ENCODE data around the gene ITLN2.
"Not testable (repeated sequence)": the region's sequence is repeated elsewhere in the genome, so short reads cannot be mapped to it uniquely, and the experiment has no call there.

ITLN2 gene

DNA sequence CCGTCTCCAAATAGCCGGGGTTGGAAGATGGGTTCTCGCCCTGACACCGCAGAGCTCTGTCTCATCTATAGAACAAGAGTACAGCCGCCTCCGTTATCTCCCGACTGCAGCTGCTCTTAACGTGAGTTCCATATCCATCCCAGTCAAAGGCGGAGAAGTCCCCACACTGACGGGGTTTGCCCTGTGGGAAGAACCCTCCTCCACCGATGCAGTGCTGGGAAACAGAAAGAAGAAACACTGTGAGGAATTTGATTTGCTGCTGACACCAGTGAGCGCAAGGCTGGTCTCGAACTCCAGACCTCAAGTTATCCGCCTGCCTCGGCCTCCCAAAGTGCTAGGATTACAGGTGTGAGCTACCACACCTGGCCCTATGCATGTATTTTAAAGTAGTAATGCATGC, 9.5 kb downstream of the ITLN2 start:
- CTCF ChIA-PET: interaction anchor here (0.7 to 1.8 kb wide), 3 partner anchors 9 to 263 kb away, joined by 3 to 6 read pairs (median 4); partner anchors contain the start of gene ITLN2
- no peaks in the 10 kb centered on the region for H3K36me3 ChIP-seq (ENCODE audit: control insufficient read depth in 2 of 2, insufficient read depth in 1 of 2, low read length in 2 of 2)
- H3K4me1 ChIP-seq (ENCODE audit: control insufficient read depth, insufficient read depth, low read length): no peaks in the 10 kb centered on the region
- TF ChIP-seq HOXD13 (CRISPR knock-in tag; IDR thresholded peaks at IDR 0.05; ENCODE audit: borderline replicate concordance) (no peak), ZNF777 (tag by site-specific recombination; IDR thresholded peaks at IDR 0.05; ENCODE audit: borderline replicate concordance) (no peak), ZNF214 (tag by site-specific recombination; IDR thresholded peaks at IDR 0.05; ENCODE audit: borderline replicate concordance) (no peak), ZNF670 (tag by site-specific recombination; IDR thresholded peaks at IDR 0.05; ENCODE audit: low read depth) (no peak), ZNF529 (tag by site-specific recombination; IDR thresholded peaks at IDR 0.05; ENCODE audit: insufficient replicate concordance) (no peak), ELK4 (IDR thresholded peaks at IDR 0.05; ENCODE audit: borderline replicate concordance, low read depth, low read length) (no peak), ZNF416 (tag by site-specific recombination; IDR thresholded peaks at IDR 0.05) (no peak), ZFHX2 (tag by site-specific recombination; conservative IDR thresholded peaks at IDR 0.05) (no peak), KLF17 (tag by site-specific recombination; IDR thresholded peaks at IDR 0.05) (no peak)
- TF ChIP-seq, protein P1, sequence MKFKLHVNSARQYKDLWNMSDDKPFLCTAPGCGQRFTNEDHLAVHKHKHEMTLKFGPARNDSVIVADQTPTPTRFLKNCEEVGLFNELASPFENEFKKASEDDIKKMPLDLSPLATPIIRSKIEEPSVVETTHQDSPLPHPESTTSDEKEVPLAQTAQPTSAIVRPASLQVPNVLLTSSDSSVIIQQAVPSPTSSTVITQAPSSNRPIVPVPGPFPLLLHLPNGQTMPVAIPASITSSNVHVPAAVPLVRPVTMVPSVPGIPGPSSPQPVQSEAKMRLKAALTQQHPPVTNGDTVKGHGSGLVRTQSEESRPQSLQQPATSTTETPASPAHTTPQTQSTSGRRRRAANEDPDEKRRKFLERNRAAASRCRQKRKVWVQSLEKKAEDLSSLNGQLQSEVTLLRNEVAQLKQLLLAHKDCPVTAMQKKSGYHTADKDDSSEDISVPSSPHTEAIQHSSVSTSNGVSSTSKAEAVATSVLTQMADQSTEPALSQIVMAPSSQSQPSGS (tag by site-specific recombination; IDR thresholded peaks at IDR 0.05; ENCODE audit: low read depth): no peak
- TF ChIP-seq, protein P2, sequence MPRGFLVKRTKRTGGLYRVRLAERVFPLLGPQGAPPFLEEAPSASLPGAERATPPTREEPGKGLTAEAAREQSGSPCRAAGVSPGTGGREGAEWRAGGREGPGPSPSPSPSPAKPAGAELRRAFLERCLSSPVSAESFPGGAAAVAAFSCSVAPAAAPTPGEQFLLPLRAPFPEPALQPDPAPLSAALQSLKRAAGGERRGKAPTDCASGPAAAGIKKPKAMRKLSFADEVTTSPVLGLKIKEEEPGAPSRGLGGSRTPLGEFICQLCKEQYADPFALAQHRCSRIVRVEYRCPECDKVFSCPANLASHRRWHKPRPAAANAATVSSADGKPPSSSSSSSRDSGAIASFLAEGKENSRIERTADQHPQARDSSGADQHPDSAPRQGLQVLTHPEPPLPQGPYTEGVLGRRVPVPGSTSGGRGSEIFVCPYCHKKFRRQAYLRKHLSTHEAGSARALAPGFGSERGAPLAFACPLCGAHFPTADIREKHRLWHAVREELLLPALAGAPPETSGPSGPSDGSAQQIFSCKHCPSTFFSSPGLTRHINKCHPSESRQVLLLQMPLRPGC (tag by site-specific recombination; IDR thresholded peaks at IDR 0.05): no peak
- no peak overlapping the region for H3K4me3 ChIP-seq (ENCODE audit: low read depth, low read length)
- H3K27ac ChIP-seq (ENCODE audit: extremely low read depth, low read depth, low read length): no peak overlapping the region
- POLR2A ChIA-PET: no interaction called here
- H3K9me3 ChIP-seq (ENCODE audit: control insufficient read depth, insufficient read depth, low read depth, low read length): no peaks in the 10 kb centered on the region

DNA sequence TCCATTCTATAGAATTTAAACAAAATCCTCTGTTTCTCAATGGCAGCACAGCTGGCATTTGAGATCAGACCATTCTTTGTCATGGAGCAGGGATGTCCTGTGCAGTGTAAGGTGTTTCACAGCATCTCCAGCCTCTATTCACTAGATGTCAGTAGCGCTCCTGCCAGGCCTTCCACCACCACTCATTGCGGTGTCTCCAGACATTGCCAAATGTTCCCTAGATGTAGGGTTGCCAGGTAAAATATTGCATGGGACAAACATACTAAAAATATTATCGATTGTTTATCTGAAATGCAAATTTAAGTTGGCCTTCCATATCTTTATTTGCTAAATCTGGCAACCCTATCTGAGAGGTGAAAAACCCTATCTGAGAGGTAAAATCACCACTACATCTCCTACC, 11.7 kb downstream of the ITLN2 start:
- Histone ChIP-seq H3K4me1 (ENCODE audit: control insufficient read depth, insufficient read depth, low read length) (no peaks in the 10 kb centered on the region), H3K27ac (ENCODE audit: extremely low read depth, low read depth, low read length) (no peak overlapping the region), H3K9me3 (ENCODE audit: control insufficient read depth, insufficient read depth, low read depth, low read length) (no peaks in the 10 kb centered on the region), H3K4me3 (ENCODE audit: low read depth, low read length) (no peak overlapping the region), H3K36me3 (ENCODE audit: control insufficient read depth in 2 of 2, insufficient read depth in 1 of 2, low read length in 2 of 2) (no peaks in the 10 kb centered on the region)
- TF ChIP-seq ZNF654 (tag by site-specific recombination; IDR thresholded peaks at IDR 0.05; ENCODE audit: low read depth) (peak; percentile 33), CTCF (tag by site-specific recombination; IDR thresholded peaks at IDR 0.05) (peak; percentile 50; the same call in 1 of the 2 replicates), ZNF274 (IDR thresholded peaks at IDR 0.05; ENCODE audit: low read length) (no peak), ZNF274 (tag by site-specific recombination; IDR thresholded peaks at IDR 0.05; ENCODE audit: borderline replicate concordance) (no peak)
- TF ChIP-seq, protein P3, sequence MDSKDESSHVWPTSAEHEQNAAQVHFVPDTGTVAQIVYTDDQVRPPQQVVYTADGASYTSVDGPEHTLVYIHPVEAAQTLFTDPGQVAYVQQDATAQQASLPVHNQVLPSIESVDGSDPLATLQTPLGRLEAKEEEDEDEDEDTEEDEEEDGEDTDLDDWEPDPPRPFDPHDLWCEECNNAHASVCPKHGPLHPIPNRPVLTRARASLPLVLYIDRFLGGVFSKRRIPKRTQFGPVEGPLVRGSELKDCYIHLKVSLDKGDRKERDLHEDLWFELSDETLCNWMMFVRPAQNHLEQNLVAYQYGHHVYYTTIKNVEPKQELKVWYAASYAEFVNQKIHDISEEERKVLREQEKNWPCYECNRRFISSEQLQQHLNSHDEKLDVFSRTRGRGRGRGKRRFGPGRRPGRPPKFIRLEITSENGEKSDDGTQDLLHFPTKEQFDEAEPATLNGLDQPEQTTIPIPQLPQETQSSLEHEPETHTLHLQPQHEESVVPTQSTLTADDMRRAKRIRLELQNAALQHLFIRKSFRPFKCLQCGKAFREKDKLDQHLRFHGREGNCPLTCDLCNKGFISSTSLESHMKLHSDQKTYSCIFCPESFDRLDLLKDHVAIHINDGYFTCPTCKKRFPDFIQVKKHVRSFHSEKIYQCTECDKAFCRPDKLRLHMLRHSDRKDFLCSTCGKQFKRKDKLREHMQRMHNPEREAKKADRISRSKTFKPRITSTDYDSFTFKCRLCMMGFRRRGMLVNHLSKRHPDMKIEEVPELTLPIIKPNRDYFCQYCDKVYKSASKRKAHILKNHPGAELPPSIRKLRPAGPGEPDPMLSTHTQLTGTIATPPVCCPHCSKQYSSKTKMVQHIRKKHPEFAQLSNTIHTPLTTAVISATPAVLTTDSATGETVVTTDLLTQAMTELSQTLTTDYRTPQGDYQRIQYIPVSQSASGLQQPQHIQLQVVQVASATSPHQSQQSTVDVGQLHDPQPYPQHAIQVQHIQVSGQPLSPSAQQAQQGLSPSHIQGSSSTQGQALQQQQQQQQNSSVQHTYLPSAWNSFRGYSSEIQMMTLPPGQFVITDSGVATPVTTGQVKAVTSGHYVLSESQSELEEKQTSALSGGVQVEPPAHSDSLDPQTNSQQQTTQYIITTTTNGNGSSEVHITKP (tag by site-specific recombination; IDR thresholded peaks at IDR 0.05): peak; percentile 90
- ChIA-PET CTCF (interaction anchor here (0.6 to 5.9 kb wide), 4 partner anchors 9 to 203 kb away, joined by 3 to 44 read pairs (median 4); partner anchors contain the start of gene ITLN2), POLR2A (no interaction called here)

GRCh38 chr1:160936666-160937065, 17.9 kb downstream of the ITLN2 start:
- H3K36me3 ChIP-seq (ENCODE audit: control insufficient read depth in 2 of 2, insufficient read depth in 1 of 2, low read length in 2 of 2); H3K27ac ChIP-seq (ENCODE audit: extremely low read depth, low read depth, low read length); H3K9me3 ChIP-seq (ENCODE audit: control insufficient read depth, insufficient read depth, low read depth, low read length); H3K4me3 ChIP-seq (ENCODE audit: low read depth, low read length); H3K4me1 ChIP-seq (ENCODE audit: control insufficient read depth, insufficient read depth, low read length); POLR2A ChIA-PET: not testable (repeated sequence)
- CTCF ChIA-PET: interaction anchor here (0.7 to 1.1 kb wide), 2 partner anchors 11 to 59 kb away, joined by 3 read pairs; no protein-coding TSS in a partner anchor
